Activated naive CD8-positive, alpha-beta T cell treated with anti-CD3 and anti-CD28 coated beads, Interleukin-2, amount 50 U/mL, for 24 hours (primary cell): ENCODE results near the gene BRINP1.

Experiments used
- ATAC-seq: fragments of 150-1000 bp; cut with Tn5 transposase; one replicate; pipeline ENCODE4 v1.10.0; 2021
- DNase-seq: peaks from one replicate; pipeline ENCODE4 v3.0.0; 2021
- H3K27ac Mint-ChIP-seq: one replicate; pipeline ENCODE4 v1.8.0; 2021; ENCODE audit warnings: mild to moderate bottlenecking, mixed read lengths
- H3K27me3 Mint-ChIP-seq: one replicate; pipeline ENCODE4 v1.8.0; 2021; ENCODE audit warnings: mixed read lengths
- H3K36me3 Mint-ChIP-seq: one replicate; pipeline ENCODE4 v1.8.0; 2021; ENCODE audit warnings: low read depth, mixed read lengths
- H3K4me1 Mint-ChIP-seq: one replicate; pipeline ENCODE4 v1.8.0; 2021; ENCODE audit warnings: mixed read lengths
- H3K4me3 Mint-ChIP-seq: one replicate; pipeline ENCODE4 v1.8.0; 2021; ENCODE audit warnings: mild to moderate bottlenecking, moderate library complexity, mixed read lengths
- H3K9me3 Mint-ChIP-seq: one replicate; pipeline ENCODE4 v1.8.0; 2021; ENCODE audit warnings: mixed read lengths

The BRINP1 gene

GRCh38 chr9:119278171-119278570 lies 91.1 kb downstream of the BRINP1 start:
- H3K9me3 Mint-ChIP-seq, result peaks cover 3% of the 10 kb centered on the region
- H3K4me3 Mint-ChIP-seq, result no peak overlapping the region
- H3K27me3 Mint-ChIP-seq, result peaks cover 2% of the 10 kb centered on the region
- no peak for DNase-seq
- H3K36me3 Mint-ChIP-seq, result no peaks in the 10 kb centered on the region
- H3K27ac Mint-ChIP-seq, result no peak overlapping the region
- ATAC-seq, result no peak
- H3K4me1 Mint-ChIP-seq, result no peaks in the 10 kb centered on the region

- Mint-ChIP-seq H3K4me3 (no peak overlapping the region), H3K27me3 (peaks cover 2% of the 10 kb centered on the region), H3K9me3 (peaks cover 3% of the 10 kb centered on the region), H3K27ac (no peak overlapping the region), H3K36me3 (no peaks in the 10 kb centered on the region), H3K4me1 (no peaks in the 10 kb centered on the region)
- DNase-seq (no peak), ATAC-seq (no peak)
Observed at GRCh38 chr9:119273984-119274665, 95.1 kb downstream of the BRINP1 start.

- ATAC-seq (no peak), DNase-seq (no peak)
- no peaks in the 10 kb centered on the region for H3K36me3 Mint-ChIP-seq
- peaks cover 3% of the 10 kb centered on the region for H3K9me3 Mint-ChIP-seq
- no peak overlapping the region for H3K27ac Mint-ChIP-seq
- H3K4me3 Mint-ChIP-seq, result no peak overlapping the region
- H3K4me1 Mint-ChIP-seq, result no peaks in the 10 kb centered on the region
- peaks cover 2% of the 10 kb centered on the region for H3K27me3 Mint-ChIP-seq
Observed at GRCh38 chr9:119273325-119273904, 95.8 kb downstream of the BRINP1 start.

GRCh38 chr9:119272500-119273211 lies 96.6 kb downstream of the BRINP1 start:
- no peaks in the 10 kb centered on the region for H3K4me1 Mint-ChIP-seq
- peaks cover 2% of the 10 kb centered on the region for H3K9me3 Mint-ChIP-seq
- no peak for DNase-seq
- H3K27me3 Mint-ChIP-seq, result no peaks in the 10 kb centered on the region
- H3K4me3 Mint-ChIP-seq, result no peak overlapping the region
- no peak overlapping the region for H3K27ac Mint-ChIP-seq
- no peak for ATAC-seq
- no peaks in the 10 kb centered on the region for H3K36me3 Mint-ChIP-seq

- H3K27ac Mint-ChIP-seq, result no peak overlapping the region
- H3K4me3 Mint-ChIP-seq, result no peak overlapping the region
Observed at GRCh38 chr9:119268985-119269384, 100.2 kb downstream of the BRINP1 start.

GRCh38 chr9:119264165-119264564 lies 105.1 kb downstream of the BRINP1 start:
- Mint-ChIP-seq H3K36me3 (no peaks in the 10 kb centered on the region), H3K4me1 (no peaks in the 10 kb centered on the region), H3K27me3 (no peaks in the 10 kb centered on the region), H3K27ac (no peak overlapping the region), H3K9me3 (peaks cover 12% of the 10 kb centered on the region), H3K4me3 (no peak overlapping the region)
- ATAC-seq, result no peak
- no peak for DNase-seq

More at GRCh38 chr9:119268985-119269384, 100.2 kb downstream of the BRINP1 start:
- peaks cover 9% of the 10 kb centered on the region for H3K9me3 Mint-ChIP-seq
- H3K36me3 Mint-ChIP-seq, result no peaks in the 10 kb centered on the region
- DNase-seq (no peak), ATAC-seq (no peak)
- no peaks in the 10 kb centered on the region for H3K27me3 Mint-ChIP-seq
- H3K4me1 Mint-ChIP-seq, result no peaks in the 10 kb centered on the region

GRCh38 chr9:119257592-119257991 lies 111.6 kb downstream of the BRINP1 start:
- no peaks in the 10 kb centered on the region for H3K4me1 Mint-ChIP-seq
- no peaks in the 10 kb centered on the region for H3K36me3 Mint-ChIP-seq
- no peak for ATAC-seq
- no peak overlapping the region for H3K4me3 Mint-ChIP-seq
- DNase-seq, result no peak
- no peaks in the 10 kb centered on the region for H3K27me3 Mint-ChIP-seq
- H3K9me3 Mint-ChIP-seq, result peaks cover 2% of the 10 kb centered on the region
- H3K27ac Mint-ChIP-seq, result no peak overlapping the region

GRCh38 chr9:119255116-119255515 lies 114.1 kb downstream of the BRINP1 start:
- Mint-ChIP-seq H3K27me3 (peaks cover 1% of the 10 kb centered on the region), H3K36me3 (no peaks in the 10 kb centered on the region), H3K4me1 (no peaks in the 10 kb centered on the region), H3K9me3 (peaks cover 6% of the 10 kb centered on the region), H3K27ac (no peak overlapping the region), H3K4me3 (no peak overlapping the region)
- ATAC-seq (no peak), DNase-seq (no peak)

- Mint-ChIP-seq H3K27me3 (peaks cover 3% of the 10 kb centered on the region), H3K9me3 (peaks cover 6% of the 10 kb centered on the region), H3K4me1 (no peaks in the 10 kb centered on the region), H3K4me3 (no peak overlapping the region), H3K36me3 (no peaks in the 10 kb centered on the region), H3K27ac (no peak overlapping the region)
- DNase-seq, result no peak
- ATAC-seq, result no peak
Observed at GRCh38 chr9:119252671-119253299, 116.5 kb downstream of the BRINP1 start.

GRCh38 chr9:119251936-119252335 lies 117.3 kb downstream of the BRINP1 start:
- ATAC-seq, result no peak
- Mint-ChIP-seq H3K4me1 (no peaks in the 10 kb centered on the region), H3K36me3 (no peaks in the 10 kb centered on the region)

GRCh38 chr9:119250730-119251129 lies 118.5 kb downstream of the BRINP1 start:
- Mint-ChIP-seq H3K4me1 (no peaks in the 10 kb centered on the region), H3K27me3 (peaks cover 3% of the 10 kb centered on the region)
- no peak for ATAC-seq

More at GRCh38 chr9:119251936-119252335, 117.3 kb downstream of the BRINP1 start:
- DNase-seq, result no peak
- no peak overlapping the region for H3K4me3 Mint-ChIP-seq
- H3K27me3 Mint-ChIP-seq, result peaks cover 3% of the 10 kb centered on the region
- peaks cover 6% of the 10 kb centered on the region for H3K9me3 Mint-ChIP-seq
- H3K27ac Mint-ChIP-seq, result no peak overlapping the region

GRCh38 chr9:119240546-119240945 lies 128.7 kb downstream of the BRINP1 start:
- no peak overlapping the region for H3K4me3 Mint-ChIP-seq
- H3K27me3 Mint-ChIP-seq, result no peaks in the 10 kb centered on the region
- DNase-seq (no peak), ATAC-seq (no peak)
- no peaks in the 10 kb centered on the region for H3K36me3 Mint-ChIP-seq
- no peak overlapping the region for H3K27ac Mint-ChIP-seq
- H3K4me1 Mint-ChIP-seq, result no peaks in the 10 kb centered on the region
- H3K9me3 Mint-ChIP-seq, result peaks cover 6% of the 10 kb centered on the region

More at GRCh38 chr9:119250730-119251129, 118.5 kb downstream of the BRINP1 start:
- no peaks in the 10 kb centered on the region for H3K36me3 Mint-ChIP-seq
- no peak overlapping the region for H3K4me3 Mint-ChIP-seq
- peaks cover 6% of the 10 kb centered on the region for H3K9me3 Mint-ChIP-seq
- no peak for DNase-seq
- H3K27ac Mint-ChIP-seq, result no peak overlapping the region

- Mint-ChIP-seq H3K9me3 (peaks cover 9% of the 10 kb centered on the region), H3K27me3 (no peaks in the 10 kb centered on the region), H3K27ac (no peak overlapping the region), H3K4me3 (no peak overlapping the region), H3K36me3 (no peaks in the 10 kb centered on the region), H3K4me1 (no peaks in the 10 kb centered on the region)
- ATAC-seq (no peak), DNase-seq (no peak)
Observed at GRCh38 chr9:119234636-119235035, 134.6 kb downstream of the BRINP1 start.

GRCh38 chr9:119227422-119227821 lies 141.8 kb downstream of the BRINP1 start:
- Mint-ChIP-seq H3K36me3 (no peaks in the 10 kb centered on the region), H3K4me3 (no peak overlapping the region)

GRCh38 chr9:119224431-119224830 lies 144.8 kb downstream of the BRINP1 start:
- H3K27ac Mint-ChIP-seq, result no peak overlapping the region
- no peak overlapping the region for H3K4me3 Mint-ChIP-seq
- no peak for ATAC-seq
- peaks cover 16% of the 10 kb centered on the region for H3K9me3 Mint-ChIP-seq
- no peaks in the 10 kb centered on the region for H3K36me3 Mint-ChIP-seq
- no peaks in the 10 kb centered on the region for H3K4me1 Mint-ChIP-seq
- DNase-seq, result no peak
- no peaks in the 10 kb centered on the region for H3K27me3 Mint-ChIP-seq

More at GRCh38 chr9:119227422-119227821, 141.8 kb downstream of the BRINP1 start:
- ATAC-seq (no peak), DNase-seq (no peak)
- no peaks in the 10 kb centered on the region for H3K27me3 Mint-ChIP-seq
- H3K9me3 Mint-ChIP-seq, result peaks cover 8% of the 10 kb centered on the region
- no peaks in the 10 kb centered on the region for H3K4me1 Mint-ChIP-seq
- H3K27ac Mint-ChIP-seq, result no peak overlapping the region
